ENCODE data around the gene SUN3. TPM values are rescaled to one million over a fixed set of nuclear protein-coding genes. Genes with fewer than 3 reads are reported as not detected.

Gene SUN3
- total RNA-seq, 2 experiments from 2014 or later, result 2.9 TPM; not detected in 1

GRCh38 chr7:48042216-48042615, 13.3 kb upstream of the SUN3 start:
- no peaks in the 10 kb centered on the region for H3K9me3 ChIP-seq (ENCODE audit: low read length)
- H3K4me3 ChIP-seq (ENCODE audit: low read depth, low read length, poor library complexity, severe bottlenecking), result no peak overlapping the region
- ChIA-PET CTCF (ENCODE audit: unreplicated experiment) (no interaction called here), POLR2A (interaction anchor here (1.3 kb wide), 1 partner anchor 9 kb away, joined by 4 read pairs; no protein-coding TSS in a partner anchor)
- H4K20me1 ChIP-seq (ENCODE audit: insufficient read depth, low read length), result no peaks in the 10 kb centered on the region
- H3K36me3 ChIP-seq (ENCODE audit: insufficient read depth, low read length), result no peaks in the 10 kb centered on the region
- no TSS peak for BruUV-seq (replicated peaks)
- no peak overlapping the region for H3K4me2 ChIP-seq (ENCODE audit: low read length)
- no peaks in the 10 kb centered on the region for H3K4me1 ChIP-seq (ENCODE audit: insufficient read depth, low read length, poor library complexity, severe bottlenecking)
- no peaks in the 10 kb centered on the region for H3K9me2 ChIP-seq (ENCODE audit: insufficient read depth, low read length)
- no peak overlapping the region for H3K27ac ChIP-seq (ENCODE audit: low read depth, low read length, poor library complexity, severe bottlenecking)
- no peaks in the 10 kb centered on the region for H3K79me2 ChIP-seq (ENCODE audit: insufficient read depth, low read depth, low read length)
- TF ChIP-seq EZH2phosphoT487 (IDR thresholded peaks at IDR 0.05; ENCODE audit: borderline replicate concordance, low read depth, low read length) (no peak), CTCF (conservative IDR thresholded peaks at IDR 0.05; ENCODE audit: low read length) (no peak)
- no peak overlapping the region for H2AFZ ChIP-seq (ENCODE audit: low read length)
- DNase-seq (ENCODE audit: low spot score), result no peak
- intact Hi-C loops (cut with micrococcal nuclease; ENCODE audit: unreplicated experiment), result no loop called here

DNA sequence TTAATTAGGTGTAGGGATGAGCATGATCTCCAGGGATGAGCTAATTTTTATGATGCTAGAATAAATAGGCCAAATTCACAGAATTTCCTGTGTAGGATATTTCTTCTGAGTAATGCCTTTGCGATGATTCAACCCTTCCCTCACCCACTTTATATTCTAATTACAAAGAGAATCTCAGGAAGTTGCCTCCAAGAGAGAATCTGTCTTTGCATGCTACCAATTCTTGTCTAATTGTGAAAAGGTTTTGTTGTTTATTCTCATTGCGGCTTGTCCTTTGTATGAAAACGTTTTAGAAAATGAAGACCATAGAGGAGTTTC, 12.7 kb upstream of the SUN3 start:
- intact Hi-C loops (cut with micrococcal nuclease; ENCODE audit: unreplicated experiment), result no loop called here
- BruUV-seq (replicated peaks), result no TSS peak
- Histone ChIP-seq H2AFZ (ENCODE audit: low read length) (no peak overlapping the region), H3K9me2 (ENCODE audit: insufficient read depth, low read length) (no peaks in the 10 kb centered on the region), H3K27ac (ENCODE audit: low read depth, low read length, poor library complexity, severe bottlenecking) (no peak overlapping the region), H3K36me3 (ENCODE audit: insufficient read depth, low read length) (no peaks in the 10 kb centered on the region), H3K4me3 (ENCODE audit: low read depth, low read length, poor library complexity, severe bottlenecking) (no peak overlapping the region), H3K79me2 (ENCODE audit: insufficient read depth, low read depth, low read length) (no peaks in the 10 kb centered on the region), H4K20me1 (ENCODE audit: insufficient read depth, low read length) (no peaks in the 10 kb centered on the region), H3K9me3 (ENCODE audit: low read length) (no peaks in the 10 kb centered on the region), H3K4me2 (ENCODE audit: low read length) (no peak overlapping the region), H3K4me1 (ENCODE audit: insufficient read depth, low read length, poor library complexity, severe bottlenecking) (no peaks in the 10 kb centered on the region)
- no peak for DNase-seq (ENCODE audit: low spot score)
- CTCF ChIA-PET (ENCODE audit: unreplicated experiment), result no interaction called here
- TF ChIP-seq CTCF (conservative IDR thresholded peaks at IDR 0.05; ENCODE audit: low read length) (no peak), EZH2phosphoT487 (IDR thresholded peaks at IDR 0.05; ENCODE audit: borderline replicate concordance, low read depth, low read length) (no peak)
- POLR2A ChIA-PET, result interaction anchor here (0.7 to 1.3 kb wide), 3 partner anchors 9 to 26 kb away, joined by 3 to 4 read pairs (median 3); no protein-coding TSS in a partner anchor

- Histone ChIP-seq H3K4me2 (ENCODE audit: low read length) (no peak overlapping the region), H2AFZ (ENCODE audit: low read length) (no peak overlapping the region), H3K4me3 (ENCODE audit: low read depth, low read length, poor library complexity, severe bottlenecking) (no peak overlapping the region), H4K20me1 (ENCODE audit: insufficient read depth, low read length) (no peaks in the 10 kb centered on the region), H3K9me2 (ENCODE audit: insufficient read depth, low read length) (no peaks in the 10 kb centered on the region), H3K4me1 (ENCODE audit: insufficient read depth, low read length, poor library complexity, severe bottlenecking) (no peaks in the 10 kb centered on the region), H3K36me3 (ENCODE audit: insufficient read depth, low read length) (no peaks in the 10 kb centered on the region), H3K9me3 (ENCODE audit: low read length) (no peaks in the 10 kb centered on the region), H3K27ac (ENCODE audit: low read depth, low read length, poor library complexity, severe bottlenecking) (no peak overlapping the region), H3K79me2 (ENCODE audit: insufficient read depth, low read depth, low read length) (no peaks in the 10 kb centered on the region)
- BruUV-seq (replicated peaks), result no TSS peak
- intact Hi-C loops (cut with micrococcal nuclease; ENCODE audit: unreplicated experiment), result no loop called here
- no peak for TF ChIP-seq EZH2phosphoT487 (IDR thresholded peaks at IDR 0.05; ENCODE audit: borderline replicate concordance, low read depth, low read length)
- no peak for TF ChIP-seq CTCF (conservative IDR thresholded peaks at IDR 0.05; ENCODE audit: low read length)
- DNase-seq (ENCODE audit: low spot score), result no peak
- CTCF ChIA-PET (ENCODE audit: unreplicated experiment), result no interaction called here
- POLR2A ChIA-PET, result interaction anchor here (0.6 to 1.3 kb wide), 4 partner anchors 8 to 74 kb away, joined by 3 to 4 read pairs (median 3); no protein-coding TSS in a partner anchor
Measured at GRCh38 chr7:48040944-48041652, 12.2 kb upstream of the SUN3 start.

All from OCI-LY7 (cell line).